A673 (cell line): ENCODE measurements around the gene ARTN. TPM values are rescaled to one million over a fixed set of nuclear protein-coding genes. Genes with fewer than 3 reads are reported as not detected.

Experiments used
- BruUV-seq: library from RNA; stranded (reverse); fragments of 400-500 nt; replicated peaks from 2 replicates; lab custom pipeline; 2021; lab: Mats Ljungman, UMichigan
- CTCF ChIA-PET: fragments of 300-600 bp; sonication (Branson Sonifier 250); formaldehyde crosslinking; loops from one replicate; lab custom pipeline; 2022; ENCODE audit warnings: antibody characterized with exemption; lab: Charles Lee
- POLR2A ChIA-PET: fragments of 300-600 bp; sonication (Branson Sonifier 250); formaldehyde crosslinking; loops from one replicate; lab custom pipeline; 2022; ENCODE audit warnings: antibody characterized with exemption; ENCODE audit not compliant: low non-redundant PET; lab: Charles Lee
- DNase-seq: peaks from one replicate; pipeline ENCODE4 v3.0.0-alpha.2; 2015; ENCODE audit warnings: low spot score
- H3K27ac ChIP-seq: fragments of 200-600 bp; sonication (generic); 2 replicates; pipeline ENCODE4 v1.5.1; 2016; ENCODE audit warnings: mixed run types, low read depth, mild to moderate bottlenecking, mixed read lengths, antibody characterized with exemption, low read length; ENCODE audit not compliant: poor library complexity, severe bottlenecking
- H3K27me3 ChIP-seq: fragments of 200-600 bp; sonication (generic); replicated peaks from 2 replicates; pipeline ENCODE4 v1.6.1; 2017; ENCODE audit warnings: mixed run types, low read depth, mild to moderate bottlenecking, mixed read lengths, antibody characterized with exemption, low read length; ENCODE audit not compliant: insufficient read depth, poor library complexity
- H3K36me3 ChIP-seq: fragments of 200-600 bp; sonication (generic); 2 replicates; pipeline ENCODE4 v1.6.1; 2016; ENCODE audit warnings: mixed run types, mild to moderate bottlenecking, mixed read lengths, antibody characterized with exemption, low read length; ENCODE audit not compliant: insufficient read depth, poor library complexity, severe bottlenecking
- H3K4me1 ChIP-seq: fragments of 200-600 bp; sonication (generic); 2 replicates; pipeline ENCODE4 v1.6.1; 2017; ENCODE audit warnings: mixed run types, mild to moderate bottlenecking, mixed read lengths, antibody characterized with exemption, low read length; ENCODE audit not compliant: insufficient read depth, poor library complexity, severe bottlenecking
- H3K4me3 ChIP-seq: fragments of 200-600 bp; sonication (generic); 2 replicates; pipeline ENCODE4 v1.5.1; 2016; ENCODE audit warnings: low read depth, mixed run types, mild to moderate bottlenecking, mixed read lengths, low read length; ENCODE audit not compliant: poor library complexity, severe bottlenecking
- H3K9me3 ChIP-seq: fragments of 200-600 bp; sonication (generic); 2 replicates; pipeline ENCODE4 v1.6.1; 2016; ENCODE audit warnings: mixed run types, low read depth, mild to moderate bottlenecking, mixed read lengths, antibody characterized with exemption, low read length; ENCODE audit not compliant: poor library complexity, severe bottlenecking
- CTCF ChIP-seq: fragments of 300-800, 200-600 bp; sonication (generic); conservative IDR thresholded peaks from 2 replicates; pipeline ENCODE4 v1.5.1; 2017; ENCODE audit warnings: low read depth, mild to moderate bottlenecking, antibody characterized with exemption, low read length, moderate library complexity, mixed read lengths
- EZH2 ChIP-seq: fragments of 200-600 bp; sonication (generic); IDR thresholded peaks from 2 replicates; pipeline ENCODE4 v1.6.1; 2017; ENCODE audit warnings: borderline replicate concordance, low read depth, mild to moderate bottlenecking, mixed read lengths, antibody characterized with exemption, low read length; ENCODE audit not compliant: poor library complexity, severe bottlenecking
- intact Hi-C: fragments of 100-400 bp; cut with micrococcal nuclease; formaldehyde crosslinking; loops from one replicate; pipeline ENCODE4 v1.10.0; 2022; ENCODE audit not compliant: unreplicated experiment
- total RNA-seq: library from RNA; stranded (reverse); gene quantifications from 2 replicates; pipeline ENCODE4 v1.2.3, GENCODE V29; 2021

The ARTN gene
- total RNA-seq, 1 experiment from 2014 or later = 28.1 TPM

GRCh38 chr1:43900386-43900785 lies 33.2 kb upstream of the ARTN start:
- Histone ChIP-seq H3K27me3 (no peaks in the 10 kb centered on the region), H3K4me1 (no peaks in the 10 kb centered on the region), H3K9me3 (no peaks in the 10 kb centered on the region), H3K36me3 (no peaks in the 10 kb centered on the region), H3K4me3 (no peak overlapping the region), H3K27ac (no peak overlapping the region)
- no TSS peak for BruUV-seq
- no peak for DNase-seq
- POLR2A ChIA-PET = no interaction called here
- no peak for TF ChIP-seq CTCF
- TF ChIP-seq EZH2 = no peak
- CTCF ChIA-PET = no interaction called here
- intact Hi-C loops = no loop called here

DNA sequence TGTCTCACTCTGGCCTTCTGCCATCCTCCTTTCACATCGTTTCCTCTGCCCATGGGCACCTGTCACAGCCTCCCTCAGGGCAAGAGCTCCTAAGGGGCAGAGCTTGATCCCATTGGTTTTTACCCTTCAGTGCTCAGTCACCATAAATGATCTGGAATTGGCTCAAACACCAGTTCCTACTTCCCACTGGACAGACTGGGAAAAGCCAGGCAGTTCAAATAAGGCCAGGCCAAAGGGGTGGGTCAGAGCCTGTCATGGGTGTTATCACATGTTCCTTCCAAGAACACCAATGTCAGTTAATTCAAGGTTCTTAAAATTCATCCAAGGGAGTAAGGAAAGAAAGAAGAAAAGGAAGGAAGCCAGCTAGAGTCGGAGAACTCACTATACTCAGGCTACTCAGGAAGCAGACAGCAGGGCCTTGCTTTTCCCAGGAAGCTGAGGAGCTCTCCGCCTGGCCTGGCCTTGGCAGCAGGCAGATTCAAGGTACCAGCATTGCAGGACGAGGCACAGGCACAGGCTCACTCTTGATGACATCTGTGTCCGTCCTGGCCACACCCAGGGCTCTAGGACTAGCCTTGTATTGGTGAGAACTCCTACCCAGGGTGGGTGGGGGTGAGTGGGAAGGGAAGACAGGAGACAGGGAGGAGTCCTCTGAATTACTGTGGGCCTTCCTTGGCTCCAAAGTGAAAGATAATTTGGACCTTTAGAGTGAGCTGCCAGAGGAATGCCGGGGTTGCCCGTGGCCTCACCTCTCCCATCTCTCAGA lies 32.2 kb upstream of the ARTN start:
- H3K4me1 ChIP-seq = no peaks in the 10 kb centered on the region
- no peaks in the 10 kb centered on the region for H3K27me3 ChIP-seq
- no peaks in the 10 kb centered on the region for H3K9me3 ChIP-seq
- TF ChIP-seq EZH2 = no peak
- no peak for TF ChIP-seq CTCF
- H3K36me3 ChIP-seq = no peaks in the 10 kb centered on the region
- ChIA-PET CTCF (no interaction called here), POLR2A (no interaction called here)
- BruUV-seq = no TSS peak
- no peak overlapping the region for H3K4me3 ChIP-seq
- intact Hi-C loops = no loop called here
- no peak for DNase-seq
- no peak overlapping the region for H3K27ac ChIP-seq

DNA sequence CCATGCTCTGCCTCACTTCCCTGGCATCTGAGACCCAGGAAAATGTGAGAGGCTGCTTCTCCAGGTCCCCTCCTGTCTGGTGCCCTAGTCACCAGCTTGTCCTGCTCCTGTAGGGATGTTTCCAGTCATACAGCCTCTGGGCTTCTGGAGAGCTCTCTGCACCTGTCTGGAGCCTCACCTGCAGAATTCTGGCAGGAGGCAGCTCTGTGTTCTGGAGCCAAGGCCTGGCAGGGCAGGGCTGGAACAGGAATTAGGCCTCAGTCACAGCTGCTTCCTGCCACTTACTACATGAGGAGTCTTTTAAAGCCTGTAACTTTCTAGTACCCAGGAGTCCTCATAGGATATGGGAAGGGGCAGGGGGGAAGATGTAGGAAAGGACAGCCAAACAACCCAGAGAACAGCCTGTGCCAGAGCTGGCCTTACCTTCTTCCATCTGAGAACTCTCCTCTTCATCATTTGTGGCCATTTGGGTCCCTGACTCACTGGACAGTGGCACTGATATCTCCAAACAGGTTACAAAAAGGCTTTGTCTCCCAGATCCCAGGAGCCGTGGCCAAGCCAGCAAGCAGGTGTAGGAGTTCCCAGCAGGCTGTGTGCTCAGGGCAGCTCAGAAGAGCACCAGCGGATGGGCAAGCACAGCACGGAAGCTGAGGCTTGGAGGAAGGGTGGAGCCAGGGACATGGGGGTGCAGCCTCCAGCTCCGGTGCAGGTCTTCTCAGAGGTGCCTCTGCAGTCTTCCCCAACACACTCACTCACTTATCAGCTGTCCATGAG lies 31.4 kb upstream of the ARTN start:
- H3K36me3 ChIP-seq = no peaks in the 10 kb centered on the region
- no peaks in the 10 kb centered on the region for H3K27me3 ChIP-seq
- H3K4me3 ChIP-seq = no peak overlapping the region
- BruUV-seq = no TSS peak
- CTCF ChIA-PET = no interaction called here
- no peak for TF ChIP-seq CTCF
- no peak for TF ChIP-seq EZH2
- no peaks in the 10 kb centered on the region for H3K9me3 ChIP-seq
- H3K4me1 ChIP-seq = no peaks in the 10 kb centered on the region
- no peak for DNase-seq
- intact Hi-C loops = no loop called here
- POLR2A ChIA-PET = no interaction called here
- no peak overlapping the region for H3K27ac ChIP-seq
